ENCODE results near the gene LRRC7. TPM values are rescaled to one million over a fixed set of nuclear protein-coding genes. Genes with fewer than 3 reads are reported as not detected.

The LRRC7 gene
- total RNA-seq, 3 donors from 2014 or later = 0.46 to 1.2 (median 1.0) TPM

DNA sequence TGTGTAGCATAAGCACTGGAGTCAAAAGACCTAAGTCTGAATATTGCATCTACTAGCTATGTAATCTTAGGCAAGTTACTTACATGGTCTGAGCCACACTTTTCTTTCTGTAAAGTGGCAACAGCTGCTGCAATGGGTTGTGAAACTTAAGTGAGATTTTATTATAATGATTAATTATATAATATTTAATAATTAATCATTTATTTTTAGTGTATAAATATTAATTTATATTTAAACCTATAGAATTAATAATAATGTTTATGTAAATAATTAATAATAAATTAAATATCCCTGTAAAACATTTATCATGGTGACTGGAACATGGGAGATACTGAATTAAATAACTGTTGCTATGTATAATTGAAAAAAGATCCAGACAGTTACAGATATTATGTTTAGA is 457.3 kb downstream of the LRRC7 start:
- ATAC-seq (no peak), DNase-seq (no peak)
- no peaks in the 10 kb centered on the region for H3K4me1 ChIP-seq (ENCODE audit: low read depth)
- intact Hi-C loops (cut with DNase I, micrococcal nuclease) = no loop called here
- TF ChIP-seq, protein P1, sequence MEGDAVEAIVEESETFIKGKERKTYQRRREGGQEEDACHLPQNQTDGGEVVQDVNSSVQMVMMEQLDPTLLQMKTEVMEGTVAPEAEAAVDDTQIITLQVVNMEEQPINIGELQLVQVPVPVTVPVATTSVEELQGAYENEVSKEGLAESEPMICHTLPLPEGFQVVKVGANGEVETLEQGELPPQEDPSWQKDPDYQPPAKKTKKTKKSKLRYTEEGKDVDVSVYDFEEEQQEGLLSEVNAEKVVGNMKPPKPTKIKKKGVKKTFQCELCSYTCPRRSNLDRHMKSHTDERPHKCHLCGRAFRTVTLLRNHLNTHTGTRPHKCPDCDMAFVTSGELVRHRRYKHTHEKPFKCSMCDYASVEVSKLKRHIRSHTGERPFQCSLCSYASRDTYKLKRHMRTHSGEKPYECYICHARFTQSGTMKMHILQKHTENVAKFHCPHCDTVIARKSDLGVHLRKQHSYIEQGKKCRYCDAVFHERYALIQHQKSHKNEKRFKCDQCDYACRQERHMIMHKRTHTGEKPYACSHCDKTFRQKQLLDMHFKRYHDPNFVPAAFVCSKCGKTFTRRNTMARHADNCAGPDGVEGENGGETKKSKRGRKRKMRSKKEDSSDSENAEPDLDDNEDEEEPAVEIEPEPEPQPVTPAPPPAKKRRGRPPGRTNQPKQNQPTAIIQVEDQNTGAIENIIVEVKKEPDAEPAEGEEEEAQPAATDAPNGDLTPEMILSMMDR (IDR thresholded peaks at IDR 0.05) = no peak
- no peak overlapping the region for H3K4me3 ChIP-seq
- H3K36me3 ChIP-seq (ENCODE audit: low read depth) = no peaks in the 10 kb centered on the region
- H3K9me3 ChIP-seq = no peaks in the 10 kb centered on the region

DNA sequence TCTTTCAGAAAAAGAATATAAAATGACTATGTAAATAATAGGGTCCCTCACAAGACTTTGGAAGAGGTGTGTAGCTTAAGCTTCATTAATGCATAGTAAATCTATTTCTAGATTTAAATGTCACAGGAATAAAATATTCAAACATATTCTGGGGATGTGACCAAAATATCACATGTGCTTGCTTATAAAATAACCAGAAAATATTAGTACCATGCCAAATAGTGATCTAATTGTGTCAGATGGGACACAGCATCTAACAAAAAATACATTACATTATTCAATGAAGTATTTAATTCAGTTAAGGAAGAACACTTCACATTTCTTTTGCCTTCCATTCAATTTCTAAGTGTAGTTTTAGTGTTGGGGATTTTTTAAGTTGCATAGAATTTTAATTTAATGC is 458.1 kb downstream of the LRRC7 start:
- intact Hi-C loops (cut with DNase I, micrococcal nuclease) = no loop called here
- no peak overlapping the region for H3K4me3 ChIP-seq
- TF ChIP-seq, protein P1 (IDR thresholded peaks at IDR 0.05) = no peak
- DNase-seq (no peak), ATAC-seq (no peak)
- no peaks in the 10 kb centered on the region for H3K36me3 ChIP-seq (ENCODE audit: low read depth)
- no peaks in the 10 kb centered on the region for H3K9me3 ChIP-seq
- H3K4me1 ChIP-seq (ENCODE audit: low read depth) = no peaks in the 10 kb centered on the region

DNA sequence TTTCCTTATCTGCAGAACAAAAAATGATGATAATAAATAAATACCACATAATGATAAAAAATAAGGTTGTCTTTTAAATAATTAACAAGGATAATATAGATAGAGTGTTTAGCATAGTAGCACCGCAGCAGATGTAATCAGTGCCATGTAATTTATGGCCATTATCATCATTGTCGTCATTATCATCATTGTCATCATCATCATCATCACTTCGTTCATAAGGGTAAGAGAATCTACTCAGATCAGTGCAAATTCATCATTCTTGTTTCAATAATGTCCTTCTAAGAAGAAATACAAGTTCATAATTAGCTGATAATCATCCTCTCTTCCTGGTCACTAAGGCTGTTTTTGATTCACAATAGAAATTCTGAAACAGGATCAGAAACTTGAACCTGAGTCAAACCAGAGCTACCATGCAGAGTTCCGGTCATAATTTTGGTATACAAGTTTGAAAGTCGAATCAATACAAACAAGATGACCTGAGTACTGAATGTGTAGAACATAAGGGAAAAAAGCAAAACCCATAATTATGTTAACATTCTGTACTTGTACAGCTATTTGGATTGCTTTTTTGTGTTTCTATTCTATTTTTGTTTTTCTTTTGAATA is 465.6 kb downstream of the LRRC7 start:
- no peak for ATAC-seq
- Histone ChIP-seq H3K9me3 (no peaks in the 10 kb centered on the region), H3K36me3 (ENCODE audit: low read depth) (no peaks in the 10 kb centered on the region), H3K4me3 (no peak overlapping the region), H3K4me1 (ENCODE audit: low read depth) (no peaks in the 10 kb centered on the region)
- intact Hi-C loops (cut with DNase I, micrococcal nuclease) = no loop called here
- no peak for DNase-seq
- TF ChIP-seq, protein P1 (IDR thresholded peaks at IDR 0.05) = no peak

DNA sequence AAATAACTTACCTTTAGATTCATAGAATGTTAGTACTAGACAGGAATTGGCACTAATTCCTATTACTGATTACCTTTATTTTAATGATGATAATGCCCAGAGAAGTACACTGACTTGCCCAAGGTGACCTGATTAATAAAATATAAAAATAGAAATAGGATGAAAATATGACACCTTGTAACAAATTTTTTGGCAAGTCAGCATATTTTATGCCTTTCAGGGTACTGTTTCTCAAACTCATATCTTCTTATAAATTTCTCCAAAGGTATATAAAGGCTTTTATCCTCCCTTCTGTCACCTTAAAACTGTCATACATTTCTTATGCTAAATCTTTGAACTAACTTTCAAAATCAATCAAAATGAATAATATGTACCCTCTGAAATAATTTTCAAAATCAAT is 466.2 kb downstream of the LRRC7 start:
- intact Hi-C loops (cut with DNase I, micrococcal nuclease) = no loop called here
- Histone ChIP-seq H3K4me3 (no peak overlapping the region), H3K9me3 (no peaks in the 10 kb centered on the region), H3K4me1 (ENCODE audit: low read depth) (no peaks in the 10 kb centered on the region), H3K36me3 (ENCODE audit: low read depth) (no peaks in the 10 kb centered on the region)
- ATAC-seq (no peak), DNase-seq (no peak)
- TF ChIP-seq, protein P1 (IDR thresholded peaks at IDR 0.05) = no peak

DNA sequence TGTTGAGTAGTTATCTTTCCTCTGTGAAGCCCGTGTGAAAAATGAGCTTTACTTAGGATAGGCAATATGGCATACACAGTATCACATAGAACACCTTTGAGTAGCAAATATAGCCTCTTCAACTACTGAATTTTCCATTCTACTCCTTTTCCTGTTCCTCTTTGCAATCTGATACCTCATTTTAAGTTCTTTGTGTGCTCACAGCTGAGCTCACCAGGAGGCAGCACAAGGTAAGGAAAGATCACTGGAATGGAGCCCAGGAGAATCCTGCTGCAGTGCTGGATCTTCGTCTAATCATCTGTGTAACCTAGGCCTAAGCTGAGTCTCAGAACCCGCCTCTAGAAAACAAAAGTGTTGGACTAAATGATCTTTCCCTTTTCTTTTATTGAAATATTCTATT is 466.7 kb downstream of the LRRC7 start:
- intact Hi-C loops (cut with DNase I, micrococcal nuclease) = no loop called here
- TF ChIP-seq, protein P1 (IDR thresholded peaks at IDR 0.05) = no peak
- no peak overlapping the region for H3K4me3 ChIP-seq
- DNase-seq (no peak), ATAC-seq (no peak)
- no peaks in the 10 kb centered on the region for H3K36me3 ChIP-seq (ENCODE audit: low read depth)
- no peaks in the 10 kb centered on the region for H3K9me3 ChIP-seq
- no peaks in the 10 kb centered on the region for H3K4me1 ChIP-seq (ENCODE audit: low read depth)

DNA sequence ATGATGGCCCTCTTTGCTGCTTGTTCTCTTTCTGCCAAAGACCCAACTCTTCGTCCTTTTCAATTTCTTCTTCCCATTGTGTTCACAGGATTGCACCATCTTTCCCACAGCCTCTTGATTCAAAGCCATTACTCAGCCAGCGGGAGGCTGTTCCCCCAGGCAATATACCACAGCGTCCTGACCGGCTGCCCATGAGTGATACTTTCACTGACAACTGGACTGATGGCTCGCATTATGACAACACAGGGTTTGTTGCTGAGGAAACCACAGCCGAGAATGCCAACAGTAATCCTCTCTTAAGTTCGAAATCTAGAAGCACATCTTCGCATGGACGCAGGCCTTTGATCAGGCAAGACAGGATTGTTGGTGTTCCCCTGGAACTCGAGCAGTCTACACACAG is 470.3 kb downstream of the LRRC7 start:
- TF ChIP-seq, protein P1 (IDR thresholded peaks at IDR 0.05) = no peak
- intact Hi-C loops (cut with DNase I, micrococcal nuclease) = no loop called here
- H3K4me3 ChIP-seq = no peak overlapping the region
- no peaks in the 10 kb centered on the region for H3K9me3 ChIP-seq
- ATAC-seq (no peak), DNase-seq (no peak)
- no peaks in the 10 kb centered on the region for H3K4me1 ChIP-seq (ENCODE audit: low read depth)
- H3K36me3 ChIP-seq (ENCODE audit: low read depth) = no peaks in the 10 kb centered on the region
